GM12874 (cell line): ENCODE results near the gene SLC18B1.

Source experiments
- CTCF ChIP-seq: IDR thresholded peaks from 2 replicates; pipeline ENCODE4 v1.5.1; 2011; ENCODE audit warnings: low read depth, mild to moderate bottlenecking, control low read depth, low read length, moderate library complexity; ENCODE audit not compliant: insufficient read depth

Gene SLC18B1

GRCh38 chr6:132751306-132751705 is 47.1 kb downstream of the SLC18B1 start:
- no peak for TF ChIP-seq CTCF

GRCh38 chr6:132750455-132751248 is 47.8 kb downstream of the SLC18B1 start:
- TF ChIP-seq CTCF, result no peak

GRCh38 chr6:132749111-132749510 is 49.3 kb downstream of the SLC18B1 start:
- TF ChIP-seq CTCF, result no peak

GRCh38 chr6:132748446-132748845 is 50.0 kb downstream of the SLC18B1 start:
- TF ChIP-seq CTCF, result no peak

GRCh38 chr6:132746048-132746447 is 52.4 kb downstream of the SLC18B1 start:
- TF ChIP-seq CTCF, result no peak

GRCh38 chr6:132742495-132742894 is 55.9 kb downstream of the SLC18B1 start:
- TF ChIP-seq CTCF, result no peak

GRCh38 chr6:132741281-132741680 is 57.2 kb downstream of the SLC18B1 start:
- no peak for TF ChIP-seq CTCF
